GM19328 (cell line): ENCODE data around the gene FXYD6.

Source experiments
- ATAC-seq: cut with Tn5 transposase; IDR thresholded peaks from one replicate; pipeline ENCODE4 v1.9.1; 2021; ENCODE audit warnings: mild to moderate bottlenecking, moderate library complexity; ENCODE audit not compliant: unreplicated experiment

The FXYD6 gene

DNA sequence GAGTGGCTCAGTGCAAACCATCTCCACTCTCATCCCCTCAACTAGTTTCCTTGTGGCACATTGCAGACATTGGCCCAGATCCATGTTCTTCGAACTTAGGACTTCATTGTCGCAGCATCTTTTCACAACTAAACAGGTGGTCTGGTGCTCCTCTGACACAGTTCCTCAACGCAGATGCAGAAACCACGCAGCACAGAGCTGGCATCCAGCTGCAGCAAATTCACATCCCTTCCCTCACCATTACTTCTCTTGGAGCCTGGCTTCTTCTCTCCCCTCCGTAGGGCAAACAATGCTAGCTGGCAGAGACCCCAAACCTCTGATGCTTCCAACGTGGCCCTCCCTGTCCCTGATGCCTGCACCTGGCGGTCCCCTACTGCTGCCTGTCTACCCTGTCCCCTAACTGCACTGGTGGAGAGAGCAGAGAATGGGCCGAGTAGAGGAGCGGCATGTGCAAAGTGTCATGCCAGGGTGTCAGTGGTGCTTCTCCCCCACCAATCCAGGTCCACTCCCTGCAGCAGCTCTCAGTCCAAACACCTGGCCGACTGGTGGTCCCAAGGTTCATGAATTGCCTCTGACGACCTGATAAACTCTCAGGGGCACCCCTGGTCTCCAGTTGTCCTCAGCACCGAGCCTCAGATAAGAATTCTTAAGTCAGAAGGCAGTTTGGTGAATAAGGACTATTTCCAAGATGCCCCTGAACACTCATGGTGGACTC lies 34.6 kb upstream of the FXYD6 start:
- no peak for ATAC-seq

DNA sequence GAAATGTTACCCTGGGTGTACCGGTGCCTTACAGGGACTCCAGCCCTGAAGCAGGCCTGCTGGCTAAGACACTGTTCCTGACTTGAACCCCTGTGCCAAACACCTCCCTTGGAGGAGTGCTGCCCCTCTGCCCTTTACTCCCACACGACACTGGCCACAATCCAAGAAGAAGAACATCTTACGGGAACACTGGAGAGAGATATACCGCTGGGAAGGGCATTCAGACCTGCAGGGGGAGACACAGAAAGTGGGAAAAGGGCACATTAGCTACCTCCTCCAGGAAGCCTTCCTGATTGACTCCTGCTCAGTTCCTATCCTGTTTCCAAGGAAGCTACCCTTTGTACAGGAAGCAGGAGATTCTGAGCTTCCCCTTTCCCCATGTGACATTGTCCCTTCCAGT lies 34.1 kb upstream of the FXYD6 start:
- ATAC-seq: no peak

DNA sequence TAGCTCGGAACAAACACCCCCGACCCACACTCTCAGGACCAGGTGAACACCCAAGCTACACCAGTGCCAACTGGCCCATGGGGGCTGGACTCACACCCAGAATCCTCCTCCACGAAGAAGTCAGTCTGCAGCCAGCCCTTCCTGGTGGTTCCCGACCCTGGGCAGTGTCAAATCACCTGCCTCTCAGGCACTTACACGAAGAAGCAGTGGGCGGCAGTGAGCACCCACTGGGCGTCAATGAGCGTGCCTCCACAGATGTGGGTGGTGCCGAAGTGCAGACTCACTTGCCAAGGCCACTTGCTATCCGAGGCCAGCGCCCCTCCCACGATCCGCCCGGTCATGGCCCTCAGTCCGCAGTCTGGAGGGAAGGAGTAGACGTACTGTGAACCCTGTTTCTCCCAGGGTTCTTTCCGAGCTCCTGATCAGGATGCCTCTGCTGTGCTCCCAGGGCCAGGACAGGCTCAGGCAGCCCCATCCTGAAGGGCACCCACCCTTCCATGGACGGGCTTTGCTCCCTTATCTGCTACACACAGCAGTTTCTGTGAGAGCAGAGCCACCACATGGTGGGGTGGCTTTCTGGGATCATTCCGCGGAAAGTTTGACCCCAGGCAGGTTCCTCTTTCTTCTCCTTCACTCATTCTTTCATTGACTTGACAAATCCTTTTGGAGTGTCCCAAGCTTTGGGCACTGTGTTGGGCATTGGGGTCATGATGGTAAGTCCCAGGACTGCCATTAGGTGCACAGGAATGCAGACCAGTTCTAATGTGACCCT lies 33.3 kb upstream of the FXYD6 start:
- no peak for ATAC-seq

DNA sequence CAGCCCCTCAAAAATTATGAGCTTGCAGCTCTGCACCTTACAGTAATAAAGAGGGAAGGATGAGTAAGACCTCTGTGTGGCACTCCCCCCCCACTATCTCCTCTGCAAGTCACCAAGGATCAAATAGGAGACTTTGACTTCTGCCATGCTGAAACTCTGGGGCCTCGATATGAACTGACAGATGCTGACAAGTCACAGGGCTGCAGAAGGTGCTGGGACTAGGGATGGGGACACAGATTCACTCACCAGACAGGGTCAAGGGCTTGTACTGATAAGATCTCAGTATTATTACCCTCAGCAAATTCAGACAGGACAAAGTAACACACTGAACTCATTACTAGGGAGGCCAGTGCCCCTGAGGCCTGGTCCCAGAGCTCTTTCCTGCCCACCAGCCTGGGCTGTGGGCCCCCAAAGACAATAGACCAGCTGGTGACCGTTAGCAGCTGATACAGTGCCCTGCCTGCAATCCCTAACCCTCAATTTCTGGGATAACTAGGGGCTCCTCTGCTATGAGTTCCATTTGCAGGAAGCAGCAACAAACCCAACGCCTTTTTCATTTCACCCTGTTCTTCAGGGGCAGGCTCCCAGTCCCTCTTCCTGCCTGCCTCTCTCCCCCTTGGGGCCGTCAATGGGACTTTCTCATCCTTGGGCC lies 32.6 kb upstream of the FXYD6 start:
- ATAC-seq: no peak

DNA sequence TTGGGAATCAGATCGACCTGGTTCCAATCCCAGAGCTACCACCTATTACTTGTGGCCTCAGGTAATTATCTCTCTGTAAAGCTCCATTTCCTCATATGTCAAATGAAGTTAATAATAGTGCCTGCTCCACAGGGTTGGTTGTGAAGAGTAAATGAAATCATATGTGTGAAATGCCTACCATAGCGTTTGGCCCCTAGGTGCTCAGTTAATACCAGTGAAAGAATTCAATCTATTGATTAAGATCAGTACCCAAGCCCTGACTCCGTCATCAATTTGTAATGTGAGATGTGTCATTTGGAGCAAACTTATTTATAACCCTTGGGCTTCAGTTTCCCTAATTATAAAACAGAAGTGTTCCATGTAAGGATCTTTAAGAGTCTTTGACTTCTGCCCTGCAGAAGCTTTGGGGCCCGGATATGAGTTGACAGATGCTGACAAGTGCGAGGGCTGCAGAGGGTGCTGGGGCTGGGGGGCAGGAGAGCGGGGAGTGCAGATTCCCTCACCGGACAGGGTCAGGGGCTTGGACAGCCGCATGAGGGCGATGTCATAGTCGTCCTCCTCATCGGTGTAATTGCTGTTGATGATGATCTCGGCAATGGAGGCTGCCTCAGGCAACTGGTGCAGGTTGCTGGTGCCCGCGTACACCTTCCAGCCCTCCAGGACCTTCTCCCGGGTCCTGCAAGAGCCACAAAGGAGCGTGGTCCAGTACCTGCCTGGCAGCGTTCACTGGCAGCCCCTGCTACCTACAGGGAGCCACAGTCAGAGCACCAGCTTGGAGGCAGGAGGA lies 31.8 kb upstream of the FXYD6 start:
- ATAC-seq: no peak

DNA sequence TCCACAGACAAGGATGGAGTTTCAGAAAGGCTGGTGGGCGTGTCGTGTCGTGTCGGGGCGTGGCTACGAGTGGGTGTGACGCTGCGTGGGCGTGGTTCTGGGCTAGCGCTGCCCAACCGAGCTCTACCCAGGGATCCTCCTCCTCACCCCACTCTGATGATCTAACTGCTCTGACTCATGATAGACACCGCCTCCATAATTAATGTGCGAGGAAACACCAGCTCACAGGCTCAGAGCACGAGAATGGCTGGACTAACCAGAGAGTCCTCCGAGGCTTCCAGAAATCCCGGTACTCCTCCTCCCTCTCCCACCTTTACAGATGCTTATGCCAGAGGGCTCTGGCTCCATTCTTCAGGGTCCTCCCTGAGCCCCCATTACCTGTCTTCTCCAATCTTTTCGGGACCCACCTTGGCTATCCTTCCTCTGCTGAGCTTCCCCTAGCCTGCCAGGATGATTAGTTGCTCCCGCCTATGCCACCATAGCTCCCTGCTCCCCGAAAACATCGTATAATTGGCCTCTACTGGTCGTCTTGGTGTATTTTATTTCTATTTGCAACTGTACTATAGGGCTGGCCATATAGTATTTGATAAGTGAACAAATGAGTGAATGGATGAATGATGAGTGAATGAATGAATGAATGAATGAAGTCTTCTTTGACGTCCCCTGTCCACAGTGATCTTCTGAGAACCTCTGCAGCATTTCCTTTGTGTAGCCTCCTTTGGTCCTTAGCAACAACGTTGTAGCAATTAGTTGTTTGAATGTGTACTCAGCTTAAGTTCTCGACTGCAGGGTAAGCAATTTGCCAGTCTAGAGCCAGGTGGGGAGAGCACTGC lies 31.0 kb upstream of the FXYD6 start:
- ATAC-seq: no peak

DNA sequence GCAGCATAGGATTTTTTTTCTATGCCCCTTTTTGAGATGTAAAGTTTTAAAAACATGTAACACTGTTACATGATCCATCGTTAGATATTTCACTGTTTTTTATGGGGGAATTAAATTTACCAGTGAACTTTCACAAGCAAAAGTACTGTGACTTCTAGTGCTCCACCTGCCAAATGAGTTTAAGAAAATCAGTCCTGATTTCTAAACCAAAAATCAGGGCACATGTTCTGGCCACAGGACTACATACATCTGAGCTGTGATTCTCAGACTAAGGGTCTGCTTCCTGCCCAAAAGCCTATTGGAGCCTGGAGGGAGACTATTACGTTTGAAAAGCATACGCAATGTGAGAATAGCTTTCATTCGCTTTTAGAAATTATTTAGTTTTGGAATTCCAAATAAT lies 30.3 kb upstream of the FXYD6 start:
- no peak for ATAC-seq

DNA sequence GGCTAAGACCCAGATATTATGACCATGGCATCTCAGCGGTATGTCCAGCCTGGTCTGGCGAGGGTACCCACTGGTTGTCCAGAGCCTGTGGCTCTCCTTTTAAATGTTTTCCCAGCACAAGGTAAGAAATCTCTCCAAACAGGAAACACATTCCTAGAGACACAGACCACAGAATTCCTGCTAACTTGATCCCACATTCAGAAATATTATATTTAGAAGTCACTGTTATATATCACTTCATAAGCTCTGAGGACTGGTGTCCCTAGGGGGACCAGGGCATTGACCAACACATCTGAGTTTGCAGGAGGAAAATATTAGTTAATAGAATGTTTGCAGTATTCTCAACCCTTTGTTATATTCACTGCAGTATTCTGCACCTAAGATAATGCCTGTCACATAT lies 29.7 kb upstream of the FXYD6 start:
- no peak for ATAC-seq

DNA sequence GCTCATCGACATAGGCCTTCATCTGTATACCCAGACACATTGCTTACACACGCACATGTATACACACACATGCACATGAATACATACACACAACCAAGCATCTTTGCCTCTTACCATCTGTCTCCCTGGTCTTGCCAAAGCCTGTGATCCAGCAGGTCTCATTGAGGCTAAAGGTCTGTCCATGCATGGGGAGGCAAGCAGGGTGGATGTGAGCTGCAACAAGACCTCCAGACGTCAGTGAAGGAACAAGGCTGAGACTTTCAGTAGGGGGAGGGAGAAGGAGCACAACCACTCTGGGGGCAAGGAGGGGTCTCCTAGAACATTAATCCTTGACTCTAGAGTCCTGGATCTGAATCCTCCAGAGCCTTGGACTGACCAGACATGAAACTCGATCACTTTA lies 29.1 kb upstream of the FXYD6 start:
- ATAC-seq: no peak

DNA sequence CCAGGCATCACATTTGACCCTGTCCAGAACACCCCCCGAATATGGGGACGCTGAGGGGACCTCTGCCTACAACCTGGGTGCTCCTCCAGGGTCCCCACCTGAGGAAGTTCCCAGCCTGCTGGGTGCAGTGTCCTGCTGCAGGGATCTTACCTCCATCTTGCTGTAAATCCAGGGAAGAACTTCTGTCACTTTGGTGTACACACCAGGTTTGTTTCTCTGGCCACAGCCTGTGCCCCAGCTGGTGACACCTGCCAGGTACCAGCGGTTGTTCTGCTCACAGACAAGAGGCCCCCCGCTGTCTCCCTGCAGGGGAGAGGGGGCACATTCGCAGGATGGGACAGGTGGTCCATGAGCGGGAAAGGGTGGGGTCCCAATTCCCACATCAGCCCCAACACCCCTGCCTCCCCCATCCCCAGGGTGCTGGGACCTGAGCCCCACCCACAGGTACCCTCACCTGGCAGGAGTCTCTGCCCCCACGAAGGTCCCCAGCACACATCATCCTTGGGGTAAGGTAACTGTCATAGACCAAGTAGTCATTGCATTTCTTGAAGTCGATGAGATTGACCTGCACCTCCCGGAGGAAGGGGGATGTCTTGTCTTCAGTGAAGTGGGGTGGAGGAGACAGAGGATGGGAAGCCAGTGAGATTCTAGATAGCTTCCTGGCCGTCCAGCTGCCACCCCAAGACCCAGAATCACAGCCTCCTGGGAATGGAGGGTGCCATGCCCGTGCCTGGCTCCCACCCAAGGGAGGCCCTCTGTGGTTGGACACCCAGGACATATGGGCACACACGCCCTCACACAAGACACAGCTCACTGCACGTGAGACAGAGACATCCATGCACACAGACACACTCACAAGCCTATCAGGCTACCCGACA lies 27.3 kb upstream of the FXYD6 start:
- ATAC-seq: no peak

DNA sequence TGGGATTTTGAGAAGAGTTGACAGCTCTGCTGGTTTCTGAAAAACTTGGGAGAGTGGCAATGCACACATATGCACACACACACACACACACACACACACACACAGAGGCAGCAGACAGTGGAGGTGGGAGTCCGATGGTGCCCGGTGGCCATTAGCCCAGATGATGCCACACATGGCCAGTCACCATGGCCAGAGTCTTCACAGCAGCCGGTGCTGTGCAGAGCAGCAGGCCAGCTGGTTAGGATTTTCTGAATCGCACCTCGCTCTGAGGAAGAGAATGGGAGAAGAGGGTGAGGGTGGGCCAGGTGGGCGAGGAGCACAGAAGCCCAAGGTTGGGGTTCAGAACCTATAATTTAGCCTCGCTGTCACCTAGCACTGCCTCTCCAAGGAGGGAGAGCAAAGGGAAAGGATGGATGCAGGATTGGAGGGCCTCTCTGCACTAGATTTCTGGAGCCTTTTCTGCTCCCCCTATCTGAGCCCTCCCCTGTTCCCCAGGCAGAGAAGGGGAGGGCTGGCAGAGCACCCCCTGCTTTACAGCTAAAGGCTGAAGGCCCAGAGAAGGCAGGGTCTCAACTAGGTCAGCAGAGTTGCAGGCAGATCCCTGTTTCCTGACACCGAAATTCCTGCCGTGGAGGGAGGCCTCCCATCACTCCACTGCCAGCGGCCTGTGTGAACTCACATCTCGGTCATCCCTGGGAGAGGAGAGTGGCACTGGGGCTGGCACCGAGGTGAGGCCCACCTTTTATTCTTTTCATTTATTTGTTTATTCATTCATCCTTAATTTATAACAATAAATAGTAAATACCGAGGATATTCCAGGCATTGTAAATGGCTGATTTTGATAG lies 25.8 kb upstream of the FXYD6 start:
- ATAC-seq: no peak

DNA sequence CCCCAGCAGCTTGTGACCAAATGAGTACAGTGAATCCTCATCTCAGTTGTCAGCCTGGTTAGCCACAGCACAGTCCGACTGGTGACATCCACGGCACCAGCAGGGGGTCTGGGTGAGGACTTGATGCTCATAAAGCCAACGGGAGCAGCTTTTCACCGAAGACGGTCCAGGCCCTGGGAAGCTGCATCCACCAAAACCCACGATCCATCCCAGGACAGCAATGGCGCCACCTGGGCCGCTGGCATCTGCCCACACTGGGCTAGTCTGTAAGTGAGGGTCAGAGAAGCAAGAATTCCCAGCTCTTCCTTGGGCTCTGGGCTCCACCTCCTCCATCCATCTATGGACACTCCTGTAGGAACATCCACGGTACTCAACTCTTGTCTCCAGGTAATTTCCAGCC lies 25.1 kb upstream of the FXYD6 start:
- ATAC-seq: no peak

DNA sequence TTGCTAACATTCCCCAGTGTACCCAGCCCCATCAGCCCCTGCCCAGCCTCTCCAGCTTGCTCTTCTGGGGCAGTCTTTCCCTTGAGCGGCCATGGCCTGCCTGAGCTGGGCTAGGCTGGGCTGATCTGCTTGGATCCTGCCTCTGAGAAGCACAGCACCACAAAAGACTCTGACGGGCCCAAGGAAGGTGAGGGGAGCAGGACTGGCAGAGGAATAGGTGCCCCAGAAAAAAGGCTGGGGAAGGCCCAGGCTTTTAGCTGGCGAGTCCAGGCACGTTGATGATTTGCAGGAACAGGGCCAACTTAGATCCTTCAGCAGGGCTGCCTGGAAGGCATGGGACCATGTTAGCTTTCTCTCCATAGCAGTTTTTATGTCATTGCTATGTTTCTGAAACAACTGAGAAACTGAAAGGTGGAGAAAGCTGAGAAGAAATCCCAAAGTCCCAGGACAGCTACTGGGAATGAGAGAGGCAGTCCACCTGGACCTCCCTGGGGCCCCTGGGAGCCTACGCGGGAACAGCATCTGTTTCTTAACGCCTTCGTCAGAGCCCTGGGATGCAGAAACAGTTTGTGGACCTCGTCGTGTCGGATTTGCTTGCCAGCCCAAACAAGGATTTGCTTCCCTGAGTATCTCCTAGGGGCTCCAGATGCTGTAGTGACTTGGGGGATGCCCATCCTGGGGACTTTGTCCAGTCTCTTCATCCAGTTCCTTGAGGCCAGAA lies 24.4 kb upstream of the FXYD6 start:
- ATAC-seq: no peak

DNA sequence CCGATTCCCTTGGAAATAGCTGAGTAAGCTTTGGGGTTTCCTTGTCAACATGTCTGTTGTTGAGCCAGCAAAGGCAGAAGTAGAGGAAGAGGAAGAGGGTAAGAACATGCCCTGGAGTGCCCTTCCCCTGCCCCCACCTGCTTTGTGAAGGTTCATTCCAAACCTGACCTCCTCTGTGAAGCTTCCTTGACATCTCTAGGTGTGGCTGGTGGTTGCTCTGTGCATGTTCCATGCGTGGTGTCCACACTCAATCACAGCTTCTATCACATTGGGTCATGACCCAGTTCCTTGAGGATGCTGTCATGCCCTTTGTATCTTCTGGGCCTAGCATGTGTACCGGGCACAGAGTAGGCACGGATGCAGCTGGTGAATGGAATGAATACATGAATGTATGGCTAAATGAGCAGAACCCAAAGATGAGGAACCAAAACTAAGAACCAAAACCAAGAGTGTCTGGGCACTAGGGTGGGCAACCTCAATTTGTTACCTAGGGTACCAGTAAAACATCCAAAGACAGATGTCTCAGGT lies 23.7 kb upstream of the FXYD6 start:
- no peak for ATAC-seq

DNA sequence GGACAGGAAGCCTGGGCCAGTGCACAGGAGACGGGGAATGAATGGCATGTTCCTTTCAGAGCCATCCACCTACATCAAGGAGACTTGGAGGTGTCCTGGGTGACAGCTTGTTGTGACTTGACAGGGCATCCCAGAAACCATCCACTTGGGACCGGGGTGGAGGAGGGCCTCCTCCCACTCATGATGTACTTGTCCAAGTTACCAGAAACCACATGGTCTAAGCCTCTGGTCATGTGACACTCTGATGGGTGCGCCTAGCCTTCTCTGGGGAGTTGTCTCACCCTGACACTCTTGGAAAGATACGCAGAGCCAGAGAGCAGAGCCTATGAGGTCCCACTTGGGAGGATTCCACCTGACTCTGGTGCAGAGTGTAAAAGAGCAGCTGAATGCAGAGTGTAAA lies 21.6 kb upstream of the FXYD6 start:
- no peak for ATAC-seq

DNA sequence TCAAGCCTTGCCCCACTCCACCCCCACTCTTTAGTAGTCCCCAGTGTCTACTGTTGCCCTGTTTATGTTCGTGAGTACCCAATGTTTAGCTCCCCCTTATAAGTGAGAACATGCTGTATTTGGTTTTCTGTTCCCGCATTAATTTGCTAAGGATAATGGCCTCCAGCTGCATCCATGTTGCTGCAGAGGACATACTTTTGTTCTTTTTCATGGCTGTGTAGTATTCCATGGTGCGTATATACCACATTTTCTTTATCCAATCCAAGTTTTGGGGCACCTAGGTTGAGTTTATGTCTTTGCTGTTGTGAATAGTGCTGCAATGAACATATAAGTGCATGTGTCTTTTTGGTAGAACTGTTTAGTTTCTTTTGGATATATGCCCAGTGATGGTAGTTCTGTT lies 16.2 kb upstream of the FXYD6 start:
- ATAC-seq: no peak

DNA sequence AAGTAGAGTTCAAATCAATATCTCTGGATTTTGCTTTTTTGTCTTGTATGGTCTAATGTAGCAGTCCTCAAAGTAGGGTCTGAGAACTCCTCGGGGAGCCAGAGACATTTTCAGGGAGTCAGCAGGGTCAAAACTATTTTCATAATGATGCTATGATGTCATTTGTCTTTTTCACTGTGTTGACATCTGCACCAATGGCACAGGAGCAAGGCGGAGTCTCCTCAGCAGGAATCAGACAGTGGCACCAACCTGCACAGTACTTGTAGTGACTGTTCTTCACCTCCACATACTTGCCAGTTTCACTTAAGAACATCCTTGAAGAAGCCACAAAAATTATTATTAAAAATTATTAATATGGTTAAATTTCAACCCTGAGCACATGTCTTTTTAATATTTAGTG lies 14.9 kb upstream of the FXYD6 start:
- ATAC-seq: no peak

DNA sequence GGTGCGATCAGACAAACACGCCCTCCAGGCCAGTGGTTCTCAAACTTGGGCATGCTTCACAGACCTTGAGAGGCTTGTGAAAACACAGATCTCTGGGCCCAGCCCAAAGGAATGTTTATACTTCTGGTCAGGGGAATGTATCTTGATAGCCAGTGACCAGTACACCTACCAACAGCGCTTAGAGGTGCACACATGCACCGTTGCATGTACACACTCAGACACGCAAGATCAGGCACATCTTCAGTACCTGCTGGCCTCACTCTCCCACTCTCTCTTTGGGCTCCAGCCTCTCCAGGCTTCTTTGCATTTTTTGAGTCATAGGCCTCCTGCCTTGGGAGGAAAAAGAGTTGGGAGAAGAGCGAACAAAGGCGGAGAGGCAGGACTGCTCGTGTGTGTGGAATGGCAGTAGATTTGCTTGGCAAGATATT lies 11.7 kb upstream of the FXYD6 start:
- no peak for ATAC-seq
